Bronchial epithelial cell (primary cell): ENCODE data around the gene PCDHB2. TPM values are rescaled to one million over a fixed set of nuclear protein-coding genes. Genes with fewer than 3 reads are reported as not detected.
"Not testable (repeated sequence)": the region's sequence is repeated elsewhere in the genome, so short reads cannot be mapped to it uniquely, and the experiment has no call there.

Source experiments
- DNase-seq: peaks from one replicate; pipeline ENCODE4 v3.0.0-alpha.2; 2010; ENCODE audit warnings: low read depth
- FAIRE-seq: peaks from 2 replicates; lab custom pipeline; 2011; peaks lifted over from hg19 to GRCh38; lab: Jason Lieb, UNC
- H3K27me3 ChIP-seq: 2 replicates; pipeline ENCODE4 v1.5.1; 2011; ENCODE audit warnings: low read length; ENCODE audit not compliant: control insufficient read depth, insufficient read depth
- H3K36me3 ChIP-seq: 2 replicates; pipeline ENCODE4 v1.5.1; 2011; ENCODE audit warnings: low read length; ENCODE audit not compliant: control insufficient read depth, insufficient read depth
- H3K4me3 ChIP-seq: 2 replicates; pipeline ENCODE4 v1.5.1; 2011; ENCODE audit warnings: mild to moderate bottlenecking, low read depth, low read length, control low read depth
- total RNA-seq: library from RNA; depleted of rRNA; stranded (reverse); fragments of >200 nt; gene quantifications from 2 replicates; pipeline ENCODE4 v1.2.1, GENCODE V29; 2014
- TF ChIP-seq, protein P1 (sequence below): IDR thresholded peaks from 2 replicates; pipeline ENCODE4 v1.5.1; 2011; ENCODE audit warnings: mild to moderate bottlenecking, moderate library complexity, low read length, control low read depth, inconsistent platforms; ENCODE audit not compliant: insufficient read depth, severe bottlenecking

PCDHB2 gene
- total RNA-seq, 1 donor from 2014 or later, result 1.1 TPM

DNA sequence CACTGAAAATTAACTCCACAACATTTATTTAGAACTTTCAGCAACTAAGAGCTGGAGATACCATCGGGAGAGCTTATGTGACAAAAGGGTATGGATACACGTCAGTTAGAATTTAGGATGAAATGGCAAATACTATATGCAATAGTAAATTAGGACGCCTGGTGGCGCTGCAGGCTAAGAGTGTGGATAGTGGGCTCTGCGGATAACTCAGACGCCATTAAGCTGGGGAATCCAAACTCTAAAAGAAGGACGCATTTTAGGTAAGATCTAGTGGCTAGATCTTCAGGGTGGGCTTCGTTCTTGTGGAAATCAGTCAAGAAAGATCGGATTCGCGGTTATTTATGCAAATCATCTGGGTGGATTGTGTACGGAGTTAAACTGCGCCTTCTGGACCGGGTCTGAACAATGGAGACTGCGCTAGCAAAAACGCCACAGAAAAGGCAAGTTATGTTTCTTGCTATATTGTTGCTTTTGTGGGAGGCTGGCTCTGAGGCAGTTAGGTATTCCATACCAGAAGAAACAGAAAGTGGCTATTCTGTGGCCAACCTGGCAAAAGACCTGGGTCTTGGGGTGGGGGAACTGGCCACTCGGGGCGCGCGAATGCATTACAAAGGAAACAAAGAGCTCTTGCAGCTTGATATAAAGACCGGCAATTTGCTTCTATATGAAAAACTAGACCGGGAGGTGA is 40.8 kb downstream of the PCDHB2 start, which contains the start of gene PCDHB5:
TSS of gene PCDHB5 (plus strand) at position 177 of the 688 bp plus-strand sequence. CDS start at position 406, 229 bp downstream.
- DNase-seq, result peak; percentile 13
- no peak for FAIRE-seq
- peak within 1 kb of the TSS; percentile 20 for H3K4me3 ChIP-seq

DNA sequence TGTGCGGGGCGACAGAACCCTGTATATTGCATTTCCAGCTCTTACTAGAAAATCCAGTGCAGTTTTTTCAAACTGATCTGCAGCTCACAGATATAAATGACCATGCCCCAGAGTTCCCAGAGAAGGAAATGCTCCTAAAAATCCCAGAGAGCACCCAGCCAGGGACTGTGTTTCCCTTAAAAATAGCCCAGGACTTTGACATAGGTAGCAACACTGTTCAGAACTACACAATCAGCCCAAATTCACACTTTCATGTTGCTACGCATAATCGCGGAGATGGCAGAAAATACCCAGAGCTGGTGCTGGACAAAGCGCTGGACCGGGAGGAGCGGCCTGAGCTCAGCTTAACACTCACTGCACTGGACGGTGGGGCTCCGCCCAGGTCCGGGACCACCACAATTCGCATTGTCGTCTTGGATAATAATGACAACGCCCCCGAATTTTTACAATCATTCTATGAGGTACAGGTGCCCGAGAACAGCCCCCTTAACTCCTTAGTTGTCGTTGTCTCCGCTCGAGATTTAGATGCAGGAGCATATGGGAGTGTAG is 41.4 kb downstream of the PCDHB2 start:
- TF ChIP-seq, protein P1, sequence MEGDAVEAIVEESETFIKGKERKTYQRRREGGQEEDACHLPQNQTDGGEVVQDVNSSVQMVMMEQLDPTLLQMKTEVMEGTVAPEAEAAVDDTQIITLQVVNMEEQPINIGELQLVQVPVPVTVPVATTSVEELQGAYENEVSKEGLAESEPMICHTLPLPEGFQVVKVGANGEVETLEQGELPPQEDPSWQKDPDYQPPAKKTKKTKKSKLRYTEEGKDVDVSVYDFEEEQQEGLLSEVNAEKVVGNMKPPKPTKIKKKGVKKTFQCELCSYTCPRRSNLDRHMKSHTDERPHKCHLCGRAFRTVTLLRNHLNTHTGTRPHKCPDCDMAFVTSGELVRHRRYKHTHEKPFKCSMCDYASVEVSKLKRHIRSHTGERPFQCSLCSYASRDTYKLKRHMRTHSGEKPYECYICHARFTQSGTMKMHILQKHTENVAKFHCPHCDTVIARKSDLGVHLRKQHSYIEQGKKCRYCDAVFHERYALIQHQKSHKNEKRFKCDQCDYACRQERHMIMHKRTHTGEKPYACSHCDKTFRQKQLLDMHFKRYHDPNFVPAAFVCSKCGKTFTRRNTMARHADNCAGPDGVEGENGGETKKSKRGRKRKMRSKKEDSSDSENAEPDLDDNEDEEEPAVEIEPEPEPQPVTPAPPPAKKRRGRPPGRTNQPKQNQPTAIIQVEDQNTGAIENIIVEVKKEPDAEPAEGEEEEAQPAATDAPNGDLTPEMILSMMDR, result no peak
- Histone ChIP-seq H3K36me3 (no peaks in the 10 kb centered on the region), H3K27me3 (no peaks in the 10 kb centered on the region), H3K4me3 (no peak overlapping the region)
- no peak for FAIRE-seq
- no peak for DNase-seq

More for the DNA sequence above, 40.8 kb downstream of the PCDHB2 start, which contains the start of gene PCDHB5:
- TF ChIP-seq, protein P1, result peak; percentile 32
- Histone ChIP-seq H3K27me3 (no peaks in the 10 kb centered on the region), H3K36me3 (no peaks in the 10 kb centered on the region)

DNA sequence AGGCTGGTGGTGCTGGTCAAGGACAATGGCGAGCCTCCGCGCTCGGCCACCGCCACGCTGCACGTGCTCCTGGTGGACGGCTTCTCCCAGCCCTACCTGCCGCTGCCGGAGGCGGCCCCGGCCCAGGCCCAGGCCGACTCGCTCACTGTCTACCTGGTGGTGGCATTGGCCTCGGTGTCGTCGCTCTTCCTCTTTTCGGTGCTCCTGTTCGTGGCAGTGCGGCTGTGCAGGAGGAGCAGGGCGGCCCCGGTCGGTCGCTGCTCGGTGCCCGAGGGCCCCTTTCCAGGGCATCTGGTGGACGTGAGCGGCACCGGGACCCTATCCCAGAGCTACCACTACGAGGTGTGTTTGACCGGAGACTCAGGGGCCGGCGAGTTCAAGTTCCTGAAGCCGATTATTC is 42.9 kb downstream of the PCDHB2 start:
- not testable (repeated sequence) for FAIRE-seq, H3K36me3 ChIP-seq, H3K4me3 ChIP-seq, DNase-seq, H3K27me3 ChIP-seq

Other genes starting within 250 kb of the PCDHB2 start
- under 0.01 TPM in 2 replicates for gene PCDHA9, start 246.2 kb upstream of the PCDHB2 start, total RNA-seq
- under 0.01 TPM in 2 replicates for gene PCDHA10, start 238.7 kb upstream of the PCDHB2 start, total RNA-seq
- gene PCDHA11, start 225.7 kb upstream of the PCDHB2 start, total RNA-seq, result 0.79 and 1.8 TPM in 2 replicates
- gene PCDHA12, start 219.3 kb upstream of the PCDHB2 start, total RNA-seq, result under 0.01 and 0.13 TPM in 2 replicates
- 0.13 and 0.26 TPM in 2 replicates for gene PCDHA13, start 212.5 kb upstream of the PCDHB2 start, total RNA-seq
- 1.6 and 1.7 TPM in 2 replicates for gene PCDHAC1, start 168.3 kb upstream of the PCDHB2 start, total RNA-seq
- gene PCDHAC2, start 128.1 kb upstream of the PCDHB2 start, total RNA-seq, result 14.1 and 16.8 TPM in 2 replicates
- gene PCDHB1, start 43.2 kb upstream of the PCDHB2 start, total RNA-seq, result not detected in 2 replicates
- gene PCDHB3, start 5.9 kb downstream of the PCDHB2 start, total RNA-seq, result under 0.01 and 0.13 TPM in 2 replicates
- 0.13 TPM in 1 of 2 replicates, not detected in the other for gene PCDHB4, start 27.2 kb downstream of the PCDHB2 start, total RNA-seq
- gene PCDHB5, start 40.6 kb downstream of the PCDHB2 start, total RNA-seq, result 0.26 TPM in 2 replicates
- not detected in 2 replicates for gene PCDHB6, start 55.4 kb downstream of the PCDHB2 start, total RNA-seq
- not detected in 2 replicates for gene PCDHB7, start 78.0 kb downstream of the PCDHB2 start, total RNA-seq
- under 0.01 TPM in 2 replicates for gene PCDHB8, start 83.2 kb downstream of the PCDHB2 start, total RNA-seq
- gene PCDHB16, start 87.8 kb downstream of the PCDHB2 start, total RNA-seq, result under 0.01 TPM in 1 of 2 replicates, not detected in the other
- under 0.01 TPM in 1 of 2 replicates, not detected in the other for gene PCDHB9, start 92.5 kb downstream of the PCDHB2 start, total RNA-seq
- gene PCDHB10, start 97.7 kb downstream of the PCDHB2 start, total RNA-seq, result 0.13 and 0.26 TPM in 2 replicates
- under 0.01 and 0.26 TPM in 2 replicates for gene PCDHB11, start 105.0 kb downstream of the PCDHB2 start, total RNA-seq
- 0.13 TPM in 1 of 2 replicates, not detected in the other for gene PCDHB12, start 114.1 kb downstream of the PCDHB2 start, total RNA-seq
- gene PCDHB13, start 119.3 kb downstream of the PCDHB2 start, total RNA-seq, result 0.26 TPM in 1 of 2 replicates, not detected in the other
- gene PCDHB14, start 128.7 kb downstream of the PCDHB2 start, total RNA-seq, result 0.26 and 0.77 TPM in 2 replicates
- gene PCDHB15, start 150.8 kb downstream of the PCDHB2 start, total RNA-seq, result under 0.01 and 0.51 TPM in 2 replicates
- gene SLC25A2, start 209.4 kb downstream of the PCDHB2 start, total RNA-seq, result 0.13 TPM in 1 of 2 replicates, not detected in the other
- gene TAF7, start 226.2 kb downstream of the PCDHB2 start, total RNA-seq, result 36.3 and 74.5 TPM in 2 replicates
- under 0.01 and 0.26 TPM in 2 replicates for gene PCDHGA1, start 235.9 kb downstream of the PCDHB2 start, total RNA-seq
- gene PCDHGA2, start 244.1 kb downstream of the PCDHB2 start, total RNA-seq, result under 0.01 and 0.26 TPM in 2 replicates
- gene PCDHGA3, start 249.2 kb downstream of the PCDHB2 start, total RNA-seq, result under 0.01 and 0.13 TPM in 2 replicates